GM12878 (cell line): ENCODE measurements around the gene CDR2L. TPM values are rescaled to one million over a fixed set of nuclear protein-coding genes. Genes with fewer than 3 reads are reported as not detected.
"Not testable (repeated sequence)": the region's sequence is repeated elsewhere in the genome, so short reads cannot be mapped to it uniquely, and the experiment has no call there.

Experiments used
- ATAC-seq: fragments of 200-7000 bp; cut with Tn5 transposase; 3 replicates; pipeline ENCODE4 v1.9.1; 2020; ENCODE audit warnings: mild to moderate bottlenecking, moderate library complexity
- BruUV-seq: library from RNA; stranded (reverse); fragments of 400-500 nt; replicated peaks from 2 replicates; lab custom pipeline; 2021; lab: Mats Ljungman, UMichigan
- CTCF ChIA-PET: fragments of 300-600 bp; sonication (Branson Sonifier 250); formaldehyde crosslinking; extraction: SDS; loops from one replicate; lab custom pipeline; 2021; ENCODE audit warnings: inconsistent platforms; lab: Yijun Ruan, JAX
- POLR2A ChIA-PET: fragments of 350-600 bp; formaldehyde crosslinking; extraction: SDS; loops from one replicate; lab custom pipeline; 2021; ENCODE audit warnings: inconsistent platforms; lab: Charles Lee
- RAD21 ChIA-PET: fragments of 300-600 bp; sonication (Branson Sonifier 250); formaldehyde crosslinking; loops from one replicate; lab custom pipeline; 2023; ENCODE audit warnings: antibody characterized with exemption; ENCODE audit not compliant: unreplicated experiment; lab: Charles Lee
- SMC1A ChIA-PET: fragments of 300-600 bp; sonication (Branson Sonifier 250); formaldehyde crosslinking; loops from one replicate; lab custom pipeline; 2023; ENCODE audit not compliant: unreplicated experiment, uncharacterized antibody; lab: Charles Lee
- DNase-seq: peaks from one replicate; pipeline ENCODE4 v3.0.0-alpha.2; 2011; ENCODE audit warnings: low read depth, low spot score
- FAIRE-seq: peaks from 3 replicates; lab custom pipeline; 2011; peaks lifted over from hg19 to GRCh38; lab: Jason Lieb, UNC
- H2AFZ ChIP-seq: 2 replicates; pipeline ENCODE4 v1.6.0; 2011; ENCODE audit warnings: low read depth, low read length, control low read depth; ENCODE audit not compliant: control insufficient read depth
- H3K27ac ChIP-seq: 2 replicates; pipeline ENCODE4 v1.5.1; 2011; ENCODE audit warnings: control low read depth; ENCODE audit not compliant: control insufficient read depth, insufficient read depth
- H3K27me3 ChIP-seq, 2 experiments: replicated peaks in 1 of 2; 2 replicates each; pipeline versions ENCODE4 v1.6.0 to v1.6.1; 2011; ENCODE audit warnings: low read length in 1 of 2; ENCODE audit not compliant: control insufficient read depth in 2 of 2, insufficient read depth in 2 of 2
- H3K36me3 ChIP-seq, 2 experiments: 2 replicates each; pipeline ENCODE4 v1.5.1; 2011; ENCODE audit warnings: low read length in 1 of 2; ENCODE audit not compliant: control insufficient read depth in 2 of 2, insufficient read depth in 2 of 2
- H3K4me1 ChIP-seq: 2 replicates; pipeline ENCODE4 v1.6.1; 2011; ENCODE audit warnings: mild to moderate bottlenecking, low read length, moderate library complexity, mixed read lengths; ENCODE audit not compliant: control insufficient read depth, insufficient read depth
- H3K4me2 ChIP-seq: 2 replicates; pipeline ENCODE4 v1.6.0; 2011; ENCODE audit warnings: control low read depth; ENCODE audit not compliant: control insufficient read depth, insufficient read depth
- H3K4me3 ChIP-seq: fragments of 200-600 bp; sonication (generic); 2 replicates; pipeline ENCODE4 v1.5.1; 2016
- H3K79me2 ChIP-seq: 2 replicates; pipeline ENCODE4 v1.6.0; 2011; ENCODE audit warnings: low read length; ENCODE audit not compliant: control insufficient read depth, insufficient read depth
- H3K9ac ChIP-seq: 2 replicates; pipeline ENCODE4 v1.8.0; 2011; ENCODE audit warnings: low read length, control low read depth, mixed read lengths; ENCODE audit not compliant: control insufficient read depth, insufficient read depth
- H3K9me3 ChIP-seq: replicated peaks from 3 replicates; pipeline ENCODE4 v1.5.1; 2011; ENCODE audit warnings: mild to moderate bottlenecking, low read length; ENCODE audit not compliant: control insufficient read depth, insufficient read depth
- H4K20me1 ChIP-seq: 2 replicates; pipeline ENCODE4 v1.6.0; 2011; ENCODE audit not compliant: control insufficient read depth, insufficient read depth
- BMI1 ChIP-seq: fragments of 450-650 bp; IDR thresholded peaks from 2 replicates; pipeline ENCODE4 v1.6.1; 2016; ENCODE audit warnings: mild to moderate bottlenecking, moderate library complexity, borderline replicate concordance
- IKZF1 ChIP-seq: fragments of 450-650 bp; conservative IDR thresholded peaks from 2 replicates; pipeline ENCODE4 v1.6.1; 2017; ENCODE audit warnings: antibody characterized with exemption, mild to moderate bottlenecking
- KAT2A ChIP-seq: conservative IDR thresholded peaks from 2 replicates; pipeline ENCODE4 v1.6.1; 2011; ENCODE audit warnings: low read depth, low read length; ENCODE audit not compliant: control insufficient read depth
- MEF2A ChIP-seq: IDR thresholded peaks from 2 replicates; pipeline ENCODE4 v1.6.1; 2011; ENCODE audit warnings: low read depth, mild to moderate bottlenecking, low read length, moderate library complexity; ENCODE audit not compliant: insufficient read depth
- NBN ChIP-seq: fragments of 450-650 bp; IDR thresholded peaks from 2 replicates; pipeline ENCODE4 v1.6.1; 2016
- PAX5 ChIP-seq: IDR thresholded peaks from 2 replicates; pipeline ENCODE4 v1.6.1; 2011; ENCODE audit warnings: low read depth, low read length, borderline replicate concordance
- WRNIP1 ChIP-seq: IDR thresholded peaks from 2 replicates; pipeline ENCODE4 v1.6.1; 2011; ENCODE audit warnings: low read depth, low read length, improper control_type of control experiment, borderline replicate concordance
- YBX1 ChIP-seq: fragments of 450-650 bp; IDR thresholded peaks from 2 replicates; pipeline ENCODE4 v1.6.1; 2016; ENCODE audit warnings: antibody characterized with exemption
- ZNF217 ChIP-seq: fragments of 450-650 bp; IDR thresholded peaks from 2 replicates; pipeline ENCODE4 v1.6.1; 2017; ENCODE audit warnings: antibody characterized with exemption, mild to moderate bottlenecking
- WGBS: methylation state at CpG from one replicate; pipeline ENCODE4 v1.1.6; 2016; ENCODE audit warnings: low lambda C conversion rate; ENCODE audit not compliant: insufficient replicate concordance, insufficient coverage; ENCODE audit errors: missing lambda C conversion rate; 5-methylcytosine and 5-hydroxymethylcytosine counted together
- in situ Hi-C: fragments of 300-500 bp; cut with MboI; formaldehyde crosslinking; loops from 9 replicates; pipeline ENCODE4 v1.14.3; 2018; ENCODE audit warnings: mixed read lengths
- intact Hi-C: fragments of 100-400 bp; cut with micrococcal nuclease; formaldehyde crosslinking; loops from one replicate; pipeline ENCODE4 v1.14.2; 2022; ENCODE audit not compliant: unreplicated experiment
- polyA plus RNA-seq, 11 experiments: library from polyadenylated mRNA; depleted of rRNA in 4 of 11; unstranded in 6 of 11; stranded (reverse) in 5 of 11; fragments of >200 nt; fragmentation: Nextera tagmentation in 4 of 11; fragmentation: Illumina TruSeq in 1 of 11; extraction: Ambion mirVana in 4 of 11; extraction: Trizol in 1 of 11; gene quantifications; 1 replicate in 1 of 11; 2 replicates in 10 of 11; pipeline versions ENCODE4 v1.2.1 to v1.2.3, GENCODE V29; 2011 to 2016; ENCODE audit warnings: inconsistent platforms in 2 of 11, missing spikeins in 2 of 11, low read depth in 1 of 11
- total RNA-seq, 4 experiments: library from RNA; depleted of rRNA in 3 of 4; stranded (reverse); fragments of >200 nt in 3 of 4; fragmentation: Illumina TruSeq in 1 of 4; extraction: Trizol in 1 of 4; gene quantifications; 2 replicates each; pipeline versions ENCODE4 v1.2.1 to v1.2.3, GENCODE V29; 2013 to 2021
- TF ChIP-seq, protein P1 (sequence below): IDR thresholded peaks from 2 replicates; pipeline ENCODE4 v1.6.1; 2012; ENCODE audit warnings: mild to moderate bottlenecking, low read depth, low read length

The CDR2L gene
- total and polyA plus RNA-seq, 10 of the 15 experiments (the other 5 are each of a cell fraction or from before 2014, with no cell fraction given), result 0.03 to 0.18 (median 0.04) TPM; not detected in 6

DNA sequence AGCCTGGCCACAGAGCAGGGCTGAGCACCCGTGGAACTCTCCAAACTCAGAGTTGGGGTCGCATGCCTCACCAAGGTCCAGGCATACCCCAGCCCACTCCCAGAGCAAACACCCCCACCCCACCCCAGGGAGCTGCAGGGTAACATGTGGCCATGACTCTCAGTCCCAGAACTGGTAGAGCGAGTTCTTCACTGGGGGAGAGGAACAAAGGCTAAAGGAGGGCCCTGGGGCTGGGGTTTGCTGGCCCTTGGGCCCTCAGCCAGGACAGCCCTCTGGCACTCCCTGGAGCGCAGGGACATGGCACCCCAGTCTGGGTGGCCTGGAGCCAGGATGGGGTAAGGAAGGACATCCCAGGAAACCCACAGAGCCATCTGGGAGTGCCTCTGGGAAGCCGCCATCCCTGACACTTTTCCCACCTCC lies 19.1 kb upstream of the CDR2L start (continued):
- TF ChIP-seq, protein P1, sequence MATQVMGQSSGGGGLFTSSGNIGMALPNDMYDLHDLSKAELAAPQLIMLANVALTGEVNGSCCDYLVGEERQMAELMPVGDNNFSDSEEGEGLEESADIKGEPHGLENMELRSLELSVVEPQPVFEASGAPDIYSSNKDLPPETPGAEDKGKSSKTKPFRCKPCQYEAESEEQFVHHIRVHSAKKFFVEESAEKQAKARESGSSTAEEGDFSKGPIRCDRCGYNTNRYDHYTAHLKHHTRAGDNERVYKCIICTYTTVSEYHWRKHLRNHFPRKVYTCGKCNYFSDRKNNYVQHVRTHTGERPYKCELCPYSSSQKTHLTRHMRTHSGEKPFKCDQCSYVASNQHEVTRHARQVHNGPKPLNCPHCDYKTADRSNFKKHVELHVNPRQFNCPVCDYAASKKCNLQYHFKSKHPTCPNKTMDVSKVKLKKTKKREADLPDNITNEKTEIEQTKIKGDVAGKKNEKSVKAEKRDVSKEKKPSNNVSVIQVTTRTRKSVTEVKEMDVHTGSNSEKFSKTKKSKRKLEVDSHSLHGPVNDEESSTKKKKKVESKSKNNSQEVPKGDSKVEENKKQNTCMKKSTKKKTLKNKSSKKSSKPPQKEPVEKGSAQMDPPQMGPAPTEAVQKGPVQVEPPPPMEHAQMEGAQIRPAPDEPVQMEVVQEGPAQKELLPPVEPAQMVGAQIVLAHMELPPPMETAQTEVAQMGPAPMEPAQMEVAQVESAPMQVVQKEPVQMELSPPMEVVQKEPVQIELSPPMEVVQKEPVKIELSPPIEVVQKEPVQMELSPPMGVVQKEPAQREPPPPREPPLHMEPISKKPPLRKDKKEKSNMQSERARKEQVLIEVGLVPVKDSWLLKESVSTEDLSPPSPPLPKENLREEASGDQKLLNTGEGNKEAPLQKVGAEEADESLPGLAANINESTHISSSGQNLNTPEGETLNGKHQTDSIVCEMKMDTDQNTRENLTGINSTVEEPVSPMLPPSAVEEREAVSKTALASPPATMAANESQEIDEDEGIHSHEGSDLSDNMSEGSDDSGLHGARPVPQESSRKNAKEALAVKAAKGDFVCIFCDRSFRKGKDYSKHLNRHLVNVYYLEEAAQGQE, result no peak
- TF ChIP-seq KAT2A, result no peak
- no peak for TF ChIP-seq PAX5
- TF ChIP-seq BMI1, result no peak
- no peak for TF ChIP-seq WRNIP1
- TF ChIP-seq ZNF217, result no peak
- TF ChIP-seq NBN, result no peak
- no peak for TF ChIP-seq MEF2A
- no peak for TF ChIP-seq IKZF1
- TF ChIP-seq YBX1, result no peak

DNA sequence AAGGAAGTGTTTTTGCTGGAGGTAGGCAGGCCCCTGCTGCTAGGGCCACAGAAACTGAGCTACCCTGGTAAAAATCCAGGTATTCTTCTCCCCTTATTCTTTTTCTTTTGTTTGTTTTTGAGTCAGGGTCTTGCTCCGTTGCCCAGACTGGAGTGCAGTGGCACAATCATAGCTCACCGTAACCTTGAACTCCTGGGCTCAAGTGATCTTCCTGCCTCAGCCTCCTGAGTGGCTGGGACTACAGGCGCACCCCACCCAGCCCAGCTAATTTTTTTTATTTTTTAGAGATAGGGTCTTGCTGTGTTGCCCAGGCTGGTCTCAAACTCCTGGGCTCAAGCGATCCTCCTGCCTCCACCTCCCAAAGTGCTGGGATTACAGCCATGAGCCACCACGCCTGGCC lies 17.9 kb upstream of the CDR2L start:
- H3K4me2 ChIP-seq, BruUV-seq, POLR2A ChIA-PET: not testable (repeated sequence)

More for the DNA sequence above, 17.9 kb upstream of the CDR2L start:
- RAD21 ChIA-PET, H4K20me1 ChIP-seq, H3K27ac ChIP-seq, H3K9me3 ChIP-seq, H3K4me3 ChIP-seq, DNase-seq, H3K36me3 ChIP-seq, H2AFZ ChIP-seq, H3K79me2 ChIP-seq, H3K4me1 ChIP-seq, ATAC-seq, H3K9ac ChIP-seq, FAIRE-seq: not testable (repeated sequence)
- 69% methylated on average over 5 of the region's 5 CpGs for WGBS
- intact Hi-C loops, result loop anchor here (10.0 kb wide), 2 partner anchors 65 to 445 kb away; no protein-coding TSS in a partner anchor
- ChIA-PET CTCF (interaction anchor here (0.8 to 12.7 kb wide), 3 partner anchors 7 to 104 kb away, joined by 4 to 92 read pairs (median 5); no protein-coding TSS in a partner anchor), SMC1A (interaction anchor here (0.6 to 1.4 kb wide), 3 partner anchors 9 to 79 kb away, joined by 3 to 5 read pairs (median 5); no protein-coding TSS in a partner anchor)
- peaks cover 7 to 11% of the 10 kb centered on the region in 2 experiments; a peak in 3 of 4 replicates for H3K27me3 ChIP-seq
- in situ Hi-C loops, result loop anchor here (5.0 kb wide), 1 partner anchor 443 kb away; no protein-coding TSS in a partner anchor
